Astrocyte of the spinal cord (primary cell): ENCODE measurements around the gene MARCHF3.

Source experiments
- DNase-seq: peaks from one replicate; pipeline ENCODE4 v3.0.0; 2011; ENCODE audit warnings: low read depth, low spot score
- H3K4me3 ChIP-seq: 2 replicates; pipeline ENCODE4 v1.5.1; 2011; ENCODE audit warnings: low read depth, mild to moderate bottlenecking, low read length, moderate library complexity
- in situ Hi-C: cut with HindIII; loops from 2 replicates; pipeline ENCODE4 v1.10.0; 2017; ENCODE audit warnings: low sequenced_read_pairs
- TF ChIP-seq, protein P1 (sequence below): IDR thresholded peaks from 2 replicates; pipeline ENCODE4 v1.5.1; 2012; ENCODE audit warnings: low read depth, mild to moderate bottlenecking, low read length, inconsistent platforms

MARCHF3 gene

DNA sequence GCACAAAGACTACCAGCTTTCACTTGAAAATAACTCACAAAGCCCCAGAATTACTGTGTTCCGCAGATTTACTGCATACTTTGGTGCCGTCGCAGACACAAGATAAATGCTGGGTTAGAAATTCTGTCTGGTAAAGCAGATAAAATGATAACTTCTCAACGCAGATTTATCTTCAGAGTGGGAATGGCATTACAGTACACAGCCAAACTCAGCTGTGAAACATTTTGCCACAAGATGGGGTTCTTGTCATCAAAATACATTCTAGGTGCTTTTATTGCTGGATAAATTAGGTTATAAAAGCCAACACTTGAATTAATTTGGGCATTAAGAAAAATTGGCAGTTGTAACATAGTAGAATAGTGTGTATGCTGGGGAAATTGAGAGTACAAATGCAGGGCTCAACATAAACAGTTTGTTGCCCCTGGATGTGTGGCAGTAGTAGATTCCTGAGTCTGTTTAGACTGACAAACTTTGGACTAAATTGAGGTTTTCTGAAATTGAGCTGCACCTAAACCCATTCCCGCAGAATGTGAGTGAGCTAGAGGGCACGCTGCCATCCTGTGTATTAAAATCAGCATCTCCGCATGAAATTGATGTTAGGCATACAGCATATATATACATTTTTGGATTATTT is 192.3 kb downstream of the MARCHF3 start:
- in situ Hi-C loops, result no loop called here
- TF ChIP-seq, protein P1, sequence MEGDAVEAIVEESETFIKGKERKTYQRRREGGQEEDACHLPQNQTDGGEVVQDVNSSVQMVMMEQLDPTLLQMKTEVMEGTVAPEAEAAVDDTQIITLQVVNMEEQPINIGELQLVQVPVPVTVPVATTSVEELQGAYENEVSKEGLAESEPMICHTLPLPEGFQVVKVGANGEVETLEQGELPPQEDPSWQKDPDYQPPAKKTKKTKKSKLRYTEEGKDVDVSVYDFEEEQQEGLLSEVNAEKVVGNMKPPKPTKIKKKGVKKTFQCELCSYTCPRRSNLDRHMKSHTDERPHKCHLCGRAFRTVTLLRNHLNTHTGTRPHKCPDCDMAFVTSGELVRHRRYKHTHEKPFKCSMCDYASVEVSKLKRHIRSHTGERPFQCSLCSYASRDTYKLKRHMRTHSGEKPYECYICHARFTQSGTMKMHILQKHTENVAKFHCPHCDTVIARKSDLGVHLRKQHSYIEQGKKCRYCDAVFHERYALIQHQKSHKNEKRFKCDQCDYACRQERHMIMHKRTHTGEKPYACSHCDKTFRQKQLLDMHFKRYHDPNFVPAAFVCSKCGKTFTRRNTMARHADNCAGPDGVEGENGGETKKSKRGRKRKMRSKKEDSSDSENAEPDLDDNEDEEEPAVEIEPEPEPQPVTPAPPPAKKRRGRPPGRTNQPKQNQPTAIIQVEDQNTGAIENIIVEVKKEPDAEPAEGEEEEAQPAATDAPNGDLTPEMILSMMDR, result peak; percentile 45
- no peak overlapping the region for H3K4me3 ChIP-seq
- peak; percentile 34 for DNase-seq

DNA sequence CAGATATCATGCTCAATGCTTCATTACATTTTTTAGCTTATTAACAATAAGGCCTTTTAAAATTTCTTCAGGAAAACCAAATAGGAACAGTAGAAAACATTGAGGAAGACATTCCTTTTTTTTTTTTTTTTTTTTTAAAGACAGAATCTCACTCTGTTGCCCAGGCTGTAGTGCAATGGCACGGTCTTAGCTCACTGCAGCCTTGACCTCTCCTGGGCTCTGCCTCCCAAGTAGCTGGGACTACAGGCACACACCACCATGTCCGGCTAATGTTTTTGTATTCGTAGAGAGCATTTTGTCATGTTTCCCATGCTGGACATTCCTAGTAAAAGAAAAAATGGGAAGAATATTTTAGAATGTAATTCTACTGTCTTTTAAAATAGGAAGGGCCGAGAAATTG is 193.1 kb downstream of the MARCHF3 start:
- DNase-seq, result no peak
- TF ChIP-seq, protein P1, result no peak
- no peak overlapping the region for H3K4me3 ChIP-seq
- in situ Hi-C loops, result no loop called here

DNA sequence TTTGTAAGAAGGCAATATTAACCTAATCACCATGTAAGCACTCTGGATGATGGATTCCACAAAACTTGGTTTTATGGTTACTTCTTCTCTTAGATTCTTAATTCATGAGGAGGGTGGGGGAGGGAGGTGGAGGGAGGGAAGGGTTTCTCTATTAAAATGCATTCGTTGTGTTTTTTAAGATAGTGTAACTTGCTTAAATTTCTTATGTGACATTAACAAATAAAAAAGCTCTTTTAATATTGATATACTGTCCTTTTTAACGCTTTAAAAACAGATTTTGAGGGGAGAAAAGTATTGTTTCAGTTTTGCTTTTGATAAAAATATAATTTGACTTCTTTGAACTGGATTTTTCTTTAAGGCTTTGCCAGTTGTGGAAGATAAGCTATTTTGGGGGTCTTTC is 193.6 kb downstream of the MARCHF3 start:
- no peak for DNase-seq
- no peak overlapping the region for H3K4me3 ChIP-seq
- in situ Hi-C loops, result no loop called here
- TF ChIP-seq, protein P1, result no peak

DNA sequence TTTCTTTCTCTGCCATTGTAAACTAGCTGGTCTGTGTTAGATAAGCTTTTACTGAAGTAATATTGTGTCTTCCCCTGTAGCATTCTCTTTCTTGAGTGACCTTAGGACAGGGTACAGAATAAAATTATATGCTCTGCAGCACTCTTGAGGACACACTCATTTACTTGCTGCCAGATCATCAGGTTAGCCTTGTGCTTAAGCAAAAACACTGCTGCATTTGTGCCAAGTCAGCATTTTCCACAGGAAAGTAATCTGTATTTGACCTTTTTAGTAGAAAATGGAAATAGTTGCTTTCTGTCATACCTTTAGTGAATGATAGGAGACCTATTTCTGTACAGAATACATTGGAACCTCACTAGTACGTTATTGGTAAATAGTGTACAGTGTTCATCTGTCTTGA is 199.2 kb downstream of the MARCHF3 start:
- no peak for DNase-seq
- TF ChIP-seq, protein P1, result no peak
- no peak overlapping the region for H3K4me3 ChIP-seq
- in situ Hi-C loops, result no loop called here

DNA sequence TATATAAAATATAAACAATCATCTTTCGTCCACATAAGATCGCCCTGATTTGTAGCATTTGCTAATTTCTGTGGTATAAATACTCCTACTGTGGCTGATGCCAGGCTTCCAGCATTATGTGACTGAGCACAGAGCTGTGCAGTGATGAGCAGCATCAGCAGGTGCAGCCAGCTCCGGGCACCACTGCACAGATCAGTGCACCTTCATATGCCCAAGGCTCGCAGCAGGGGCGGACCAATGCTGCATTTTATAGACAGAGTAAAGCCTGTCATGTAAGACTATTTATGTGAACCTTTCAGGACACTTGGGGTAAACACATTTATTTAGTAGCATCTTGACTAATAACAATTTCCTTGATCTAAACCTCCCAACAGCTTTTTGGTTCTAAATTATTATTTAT is 200.3 kb downstream of the MARCHF3 start:
- in situ Hi-C loops, result no loop called here
- TF ChIP-seq, protein P1, result no peak
- DNase-seq, result no peak
- no peak overlapping the region for H3K4me3 ChIP-seq

DNA sequence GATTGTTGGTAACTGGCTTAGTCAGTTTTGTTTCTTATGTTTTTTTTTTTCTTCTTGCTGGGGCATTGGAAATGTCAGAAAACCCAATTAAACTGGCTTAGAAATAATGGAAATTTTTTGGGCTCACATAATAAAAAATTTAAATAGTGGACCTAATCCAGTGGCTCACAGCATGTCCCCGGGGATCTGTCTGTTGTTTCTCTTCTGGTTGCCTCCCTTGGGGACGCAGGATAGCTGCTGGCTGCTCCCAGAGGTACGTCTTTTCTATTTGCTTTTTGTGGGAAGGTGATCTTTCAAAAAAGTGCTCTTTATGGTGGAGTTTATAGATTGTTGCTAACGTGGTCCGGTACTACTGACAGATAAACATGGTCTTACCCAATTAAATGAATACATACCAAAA is 201.3 kb downstream of the MARCHF3 start:
- TF ChIP-seq, protein P1, result no peak
- in situ Hi-C loops, result no loop called here
- no peak for DNase-seq
- H3K4me3 ChIP-seq, result no peak overlapping the region
